Adipose tissue (tissue), 3 donors: ENCODE results near the gene CLCN5. TPM values are rescaled to one million over a fixed set of nuclear protein-coding genes. Genes with fewer than 3 reads are reported as not detected.

ENCODE experiments used
- H3K27ac ChIP-seq: one replicate; pipeline ENCODE4 v1.5.1; 2013; ENCODE audit warnings: low read depth, low read length
- WGBS, 3 donors: extraction: QIAGEN DNeasy Blood & Tissue Kit; methylation state at CpG; one replicate each; pipeline ENCODE4 v1.1.7; 2013; 5-methylcytosine and 5-hydroxymethylcytosine counted together
- polyA plus RNA-seq, 3 donors: library from polyadenylated mRNA; stranded (reverse); fragments of 200-250 nt; gene quantifications; one replicate each; pipeline ENCODE4 v1.2.3, GENCODE V29; 2013
- donor health status: healthy with polysubstance abuse.
- donor health status: Bipolar disorder and iron deficiency.
- donor health status: healthy.

Gene CLCN5
- 1 to 10 TPM in 2 of 3 donors, under 1 TPM in 1; 0.67 to 1.3 (median 1.2) TPM for polyA plus RNA-seq

GRCh38 chrX:49922291-49923241 lies at the start of gene CLCN5:
TSS of gene CLCN5 (plus strand) at chrX:49922596. CDS start at chrX:49925299, 2,703 bp downstream.
- H3K27ac ChIP-seq = no peak within 1 kb of the TSS
- 0 to 34% (median 0%) methylated on average over 42 to 82 of the region's 83 CpGs for WGBS, 3 donors

GRCh38 chrX:49876750-49877149 lies 45.6 kb upstream of the CLCN5 start:
- WGBS, 3 donors = 1 to 14% (median 9%) methylated on average over 3 of the region's 3 CpGs
- H3K27ac ChIP-seq = no peak overlapping the region

- H3K27ac ChIP-seq = no peak overlapping the region
- 52 to 77% (median 57%) methylated on average over 5 of the region's 5 CpGs for WGBS, 3 donors
Observed at GRCh38 chrX:49877397-49878101, 44.8 kb upstream of the CLCN5 start.

- 27 to 42% (median 28%) methylated on average over 18 to 28 of the region's 28 CpGs for WGBS, 3 donors
- H3K27ac ChIP-seq = peak overlapping the region; percentile 19
Observed at GRCh38 chrX:49878128-49878833, 44.1 kb upstream of the CLCN5 start.

- WGBS, 3 donors = 0 to 30% (median 0%) methylated on average over 37 to 60 of the region's 60 CpGs
- peak within 1 kb of the TSS; percentile 19 for H3K27ac ChIP-seq
Observed at GRCh38 chrX:49878834-49879655, 43.4 kb upstream of the CLCN5 start, which contains the start of gene USP27X. TSS of gene USP27X (plus strand) at chrX:49879484. CDS start at chrX:49880308, 824 bp downstream.

GRCh38 chrX:49879656-49880277 lies 42.6 kb upstream of the CLCN5 start:
- no peak overlapping the region for H3K27ac ChIP-seq
- WGBS, 3 donors = 4 to 40% (median 5%) methylated on average over 16 to 44 of the region's 55 CpGs

- no peak overlapping the region for H3K27ac ChIP-seq
- 84 to 92% (median 90%) methylated on average over 12 of the region's 12 CpGs for WGBS, 3 donors
Observed at GRCh38 chrX:49880668-49881067, 41.7 kb upstream of the CLCN5 start.

- H3K27ac ChIP-seq = no peak overlapping the region
- 24 to 45% (median 44%) methylated on average over 7 of the region's 7 CpGs for WGBS, 3 donors
Observed at GRCh38 chrX:49884290-49884862, 38.0 kb upstream of the CLCN5 start.

- no peak overlapping the region for H3K27ac ChIP-seq
- 59 to 86% (median 68%) methylated on average over 4 of the region's 4 CpGs for WGBS, 3 donors
Observed at GRCh38 chrX:49892542-49892941, 29.9 kb upstream of the CLCN5 start.

- no peak overlapping the region for H3K27ac ChIP-seq
- 68 to 86% (median 78%) methylated on average over 4 of the region's 4 CpGs for WGBS, 3 donors
Observed at GRCh38 chrX:49896951-49897350, 25.4 kb upstream of the CLCN5 start.

GRCh38 chrX:49901048-49901447 lies 21.3 kb upstream of the CLCN5 start:
- H3K27ac ChIP-seq = no peak overlapping the region

- H3K27ac ChIP-seq = no peak overlapping the region
- WGBS, 3 donors = 26 to 37% (median 29%) methylated on average over 3 of the region's 3 CpGs
Observed at GRCh38 chrX:49910344-49910743, 12.1 kb upstream of the CLCN5 start.

GRCh38 chrX:49912086-49912485 lies 10.3 kb upstream of the CLCN5 start:
- WGBS, 3 donors = 69 to 93% (median 70%) methylated on average over 2 to 3 of the region's 3 CpGs
- no peak overlapping the region for H3K27ac ChIP-seq

- WGBS, 3 donors = 66 to 76% (median 70%) methylated on average over 3 of the region's 3 CpGs
- H3K27ac ChIP-seq = no peak overlapping the region
Observed at GRCh38 chrX:49912861-49913260, 9.5 kb upstream of the CLCN5 start.

GRCh38 chrX:49915361-49916222 lies 6.8 kb upstream of the CLCN5 start:
- WGBS, 3 donors = 27 to 30% (median 29%) methylated on average over 8 of the region's 8 CpGs
- H3K27ac ChIP-seq = no peak overlapping the region

GRCh38 chrX:49919617-49920016 lies 2.8 kb upstream of the CLCN5 start:
- 10 to 22% (median 18%) methylated on average over 8 of the region's 8 CpGs for WGBS, 3 donors
- no peak overlapping the region for H3K27ac ChIP-seq
